Measurements from ENCODE around the gene NRXN2.
"Not testable (repeated sequence)": the region's sequence is repeated elsewhere in the genome, so short reads cannot be mapped to it uniquely, and the experiment has no call there.

Gene NRXN2

GRCh38 chr11:64569300-64569970, 153.6 kb downstream of the NRXN2 start:
- in situ Hi-C loops (cut with MboI; ENCODE audit: low sequenced_read_pairs): no loop called here

- in situ Hi-C loops (cut with MboI; ENCODE audit: low sequenced_read_pairs): no loop called here
These were observed 154.3 kb downstream of the NRXN2 start for GRCh38 chr11:64568584-64569140.

GRCh38 chr11:64568041-64568571, 154.9 kb downstream of the NRXN2 start:
- in situ Hi-C loops (cut with MboI; ENCODE audit: low sequenced_read_pairs): no loop called here

GRCh38 chr11:64566915-64567891, 155.8 kb downstream of the NRXN2 start:
- in situ Hi-C loops (cut with MboI; ENCODE audit: low sequenced_read_pairs): no loop called here

GRCh38 chr11:64566042-64566914, 156.7 kb downstream of the NRXN2 start:
- in situ Hi-C loops (cut with MboI; ENCODE audit: low sequenced_read_pairs): no loop called here

- in situ Hi-C loops (cut with MboI; ENCODE audit: low sequenced_read_pairs): no loop called here
These were observed 157.8 kb downstream of the NRXN2 start for GRCh38 chr11:64564947-64565889.

GRCh38 chr11:64564419-64564818, 158.6 kb downstream of the NRXN2 start:
- in situ Hi-C loops (cut with MboI; ENCODE audit: low sequenced_read_pairs): no loop called here

GRCh38 chr11:64563966-64564365, 159.0 kb downstream of the NRXN2 start:
- in situ Hi-C loops (cut with MboI; ENCODE audit: low sequenced_read_pairs): no loop called here

GRCh38 chr11:64562723-64563351, 160.2 kb downstream of the NRXN2 start:
- in situ Hi-C loops (cut with MboI; ENCODE audit: low sequenced_read_pairs): no loop called here

GRCh38 chr11:64561984-64562722, 160.8 kb downstream of the NRXN2 start:
- in situ Hi-C loops (cut with MboI; ENCODE audit: low sequenced_read_pairs): no loop called here

GRCh38 chr11:64561429-64561828, 161.6 kb downstream of the NRXN2 start:
- in situ Hi-C loops (cut with MboI; ENCODE audit: low sequenced_read_pairs): not testable (repeated sequence)

GRCh38 chr11:64560941-64561340, 162.1 kb downstream of the NRXN2 start:
- in situ Hi-C loops (cut with MboI; ENCODE audit: low sequenced_read_pairs): no loop called here

GRCh38 chr11:64560139-64560771, 162.7 kb downstream of the NRXN2 start:
- in situ Hi-C loops (cut with MboI; ENCODE audit: low sequenced_read_pairs): no loop called here

GRCh38 chr11:64559351-64560138, 163.5 kb downstream of the NRXN2 start:
- in situ Hi-C loops (cut with MboI; ENCODE audit: low sequenced_read_pairs): no loop called here

- in situ Hi-C loops (cut with MboI; ENCODE audit: low sequenced_read_pairs): no loop called here
These were observed 164.1 kb downstream of the NRXN2 start for GRCh38 chr11:64558869-64559268.

GRCh38 chr11:64558065-64558745, 164.8 kb downstream of the NRXN2 start:
- in situ Hi-C loops (cut with MboI; ENCODE audit: low sequenced_read_pairs): no loop called here
